Lower leg skin (tissue), 4 donors: Measurements from ENCODE around the gene UBE2E2. TPM values are rescaled to one million over a fixed set of nuclear protein-coding genes. Genes with fewer than 3 reads are reported as not detected.

Source experiments
- DNase-seq, 2 donors: peaks; one replicate each; pipeline ENCODE4 v3.0.0-alpha.2; 2019; ENCODE audit warnings: low spot score in 2 of 2
- H3K4me3 ChIP-seq: fragments of 200-600 bp; sonication (generic); 2 replicates; pipeline ENCODE4 v1.5.1; 2017; ENCODE audit warnings: mild to moderate bottlenecking, low read depth; ENCODE audit not compliant: poor library complexity, severe bottlenecking
- CTCF ChIP-seq, 3 donors: fragments of 450-650 bp; IDR thresholded peaks; one replicate each; pipeline ENCODE4 v1.5.1; 2016; ENCODE audit warnings: antibody characterized with exemption in 3 of 3, mild to moderate bottlenecking in 3 of 3, moderate library complexity in 2 of 3
- POLR2A ChIP-seq, 2 donors: fragments of 450-650 bp; IDR thresholded peaks; one replicate each; pipeline ENCODE4 v1.6.1; 2016 to 2017; ENCODE audit warnings: antibody characterized with exemption in 2 of 2, mild to moderate bottlenecking in 1 of 2, moderate library complexity in 1 of 2
- WGBS, 2 donors: methylation state at CpG; one replicate each; pipeline ENCODE4 v1.1.5; 2018; 5-methylcytosine and 5-hydroxymethylcytosine counted together
- intact Hi-C: fragments of 100-400 bp; cut with DNase I; formaldehyde crosslinking; loops from one replicate; pipeline ENCODE4 v1.15.0; 2023; ENCODE audit warnings: low total_unique reads
- total RNA-seq, 4 donors: library from RNA; depleted of rRNA; stranded (reverse); fragments of >200 nt; gene quantifications; one replicate each; pipeline ENCODE4 v1.1.0, GENCODE V29; 2016

Gene UBE2E2
- total RNA-seq, 4 donors from 2014 or later: 20.0 to 54.7 (median 33.3) TPM

- 78 to 82% methylated on average over 2 of the region's 2 CpGs for WGBS, 2 donors
- intact Hi-C loops: no loop called here
- DNase-seq: no peak
Observed at GRCh38 chr3:23566499-23566898, 363.4 kb downstream of the UBE2E2 start.

GRCh38 chr3:23567917-23568316 lies 364.8 kb downstream of the UBE2E2 start:
- no peak for DNase-seq
- no peak overlapping the region for H3K4me3 ChIP-seq
- TF ChIP-seq POLR2A (IDR thresholded peaks at IDR 0.05) (no peak), CTCF (IDR thresholded peaks at IDR 0.05) (no peak)
- 18 to 49% methylated on average over 3 of the region's 3 CpGs for WGBS, 2 donors
- intact Hi-C loops: no loop called here

More at GRCh38 chr3:23566499-23566898, 363.4 kb downstream of the UBE2E2 start:
- TF ChIP-seq POLR2A (IDR thresholded peaks at IDR 0.05): no peak
- TF ChIP-seq CTCF (IDR thresholded peaks at IDR 0.05): no peak
- H3K4me3 ChIP-seq: no peak overlapping the region

- no peak for DNase-seq
- no peak overlapping the region for H3K4me3 ChIP-seq
- WGBS, 2 donors: 69 to 93% methylated on average over 3 of the region's 3 CpGs
- TF ChIP-seq POLR2A (IDR thresholded peaks at IDR 0.05): no peak
- TF ChIP-seq CTCF (IDR thresholded peaks at IDR 0.05): no peak
- intact Hi-C loops: no loop called here
Observed at GRCh38 chr3:23573827-23574226, 370.7 kb downstream of the UBE2E2 start.

GRCh38 chr3:23574822-23575315 lies 371.7 kb downstream of the UBE2E2 start:
- TF ChIP-seq CTCF (IDR thresholded peaks at IDR 0.05) (no peak), POLR2A (IDR thresholded peaks at IDR 0.05) (no peak)
- H3K4me3 ChIP-seq: no peak overlapping the region
- WGBS, 2 donors: 95 to 100% methylated on average over 1 of the region's 1 CpG
- DNase-seq: no peak
- intact Hi-C loops: no loop called here

GRCh38 chr3:23575697-23576096 lies 372.6 kb downstream of the UBE2E2 start:
- 90 to 95% methylated on average over 3 of the region's 3 CpGs for WGBS, 2 donors
- no peak for TF ChIP-seq CTCF (IDR thresholded peaks at IDR 0.05)
- no peak for TF ChIP-seq POLR2A (IDR thresholded peaks at IDR 0.05)
- H3K4me3 ChIP-seq: no peak overlapping the region
- intact Hi-C loops: no loop called here
- DNase-seq: no peak

- 77 to 85% methylated on average over 2 of the region's 2 CpGs for WGBS, 2 donors
- H3K4me3 ChIP-seq: no peak overlapping the region
- intact Hi-C loops: no loop called here
- no peak for DNase-seq
- no peak for TF ChIP-seq CTCF (IDR thresholded peaks at IDR 0.05)
- TF ChIP-seq POLR2A (IDR thresholded peaks at IDR 0.05): no peak
Observed at GRCh38 chr3:23576379-23576959, 373.3 kb downstream of the UBE2E2 start.
